ENCODE data around the gene VSNL1.

Gene VSNL1

GRCh38 chr2:17615728-17616351 is 75.3 kb downstream of the VSNL1 start:
- no peak for DNase-seq

GRCh38 chr2:17616405-17616804 is 75.9 kb downstream of the VSNL1 start:
- no peak for DNase-seq

GRCh38 chr2:17617516-17617915 is 77.0 kb downstream of the VSNL1 start:
- no peak for DNase-seq

GRCh38 chr2:17617955-17618354 is 77.5 kb downstream of the VSNL1 start:
- no peak for DNase-seq

- DNase-seq, result no peak
Measured at GRCh38 chr2:17620280-17620679, 79.8 kb downstream of the VSNL1 start.

GRCh38 chr2:17620841-17621240 is 80.3 kb downstream of the VSNL1 start:
- DNase-seq, result no peak

- DNase-seq, result no peak
Measured at GRCh38 chr2:17621781-17622180, 81.3 kb downstream of the VSNL1 start.

- DNase-seq, result no peak
Measured at GRCh38 chr2:17625446-17625845, 85.0 kb downstream of the VSNL1 start.

- no peak for DNase-seq
Measured at GRCh38 chr2:17626986-17627385, 86.5 kb downstream of the VSNL1 start.

GRCh38 chr2:17627434-17627833 is 86.9 kb downstream of the VSNL1 start:
- DNase-seq, result no peak

GRCh38 chr2:17628349-17629261 is 88.1 kb downstream of the VSNL1 start:
- DNase-seq, result no peak

- DNase-seq, result no peak
Measured at GRCh38 chr2:17630089-17630488, 89.6 kb downstream of the VSNL1 start.

- DNase-seq, result no peak
Measured at GRCh38 chr2:17634997-17635396, 94.5 kb downstream of the VSNL1 start.

- no peak for DNase-seq
Measured at GRCh38 chr2:17636257-17636656, 95.8 kb downstream of the VSNL1 start.

GRCh38 chr2:17637131-17637906 is 96.8 kb downstream of the VSNL1 start:
- no peak for DNase-seq

- DNase-seq, result no peak
Measured at GRCh38 chr2:17638196-17638743, 97.8 kb downstream of the VSNL1 start.

- DNase-seq, result peak in 2 of 3 donors; percentile 13 to 26
Measured at GRCh38 chr2:17640406-17640805, 99.9 kb downstream of the VSNL1 start.

GRCh38 chr2:17643031-17643615 is 102.6 kb downstream of the VSNL1 start:
- DNase-seq, result peak; percentile 82 to 93 (median 91)

GRCh38 chr2:17644997-17645720 is 104.7 kb downstream of the VSNL1 start:
- DNase-seq, result peak; percentile 50 to 59 (median 51)

GRCh38 chr2:17646081-17646554 is 105.6 kb downstream of the VSNL1 start:
- DNase-seq, result peak; percentile 75 to 92 (median 88)

- no peak for DNase-seq
Measured at GRCh38 chr2:17646838-17647701, 106.6 kb downstream of the VSNL1 start.
